Activated naive CD8-positive, alpha-beta T cell treated with anti-CD3 and anti-CD28 coated beads, Interleukin-2, amount 10 ng/mL, durations not matched to agents 7 days and 5 days (primary cell): Measurements from ENCODE around the gene SCTR. TPM values are rescaled to one million over a fixed set of nuclear protein-coding genes. Genes with fewer than 3 reads are reported as not detected.
"Not testable (repeated sequence)": the region's sequence is repeated elsewhere in the genome, so short reads cannot be mapped to it uniquely, and the experiment has no call there.

ENCODE experiments used
- ATAC-seq: fragments of 150-1000 bp; cut with Tn5 transposase; one replicate; pipeline ENCODE4 v1.10.0; 2021; ENCODE audit warnings: low read depth, moderate library complexity
- POLR2A ChIA-PET: fragments of 350-600 bp; sonication (Branson Sonifier 250); formaldehyde crosslinking; loops from one replicate; lab custom pipeline; 2021; ENCODE audit warnings: antibody characterized with exemption; lab: Charles Lee
- DNase-seq: peaks from one replicate; pipeline ENCODE4 v3.0.0; 2021
- H3K27ac Mint-ChIP-seq: one replicate; pipeline ENCODE4 v1.8.0; 2022; ENCODE audit warnings: mild to moderate bottlenecking, mixed read lengths
- H3K27me3 Mint-ChIP-seq: one replicate; pipeline ENCODE4 v1.8.0; 2022; ENCODE audit warnings: mild to moderate bottlenecking, moderate library complexity, mixed read lengths
- H3K36me3 Mint-ChIP-seq: one replicate; pipeline ENCODE4 v1.8.0; 2021; ENCODE audit warnings: mild to moderate bottlenecking, mixed read lengths
- H3K4me1 Mint-ChIP-seq: one replicate; pipeline ENCODE4 v1.8.0; 2021; ENCODE audit warnings: mixed read lengths
- H3K4me3 Mint-ChIP-seq: one replicate; pipeline ENCODE4 v1.8.0; 2022; ENCODE audit warnings: mild to moderate bottlenecking, moderate library complexity, mixed read lengths
- H3K9me3 Mint-ChIP-seq: one replicate; pipeline ENCODE4 v1.8.0; 2021; ENCODE audit warnings: mixed read lengths
- total RNA-seq, 2 experiments: library from RNA; stranded (reverse); gene quantifications; one replicate each; pipeline ENCODE4 v1.2.3, GENCODE V29; 2021

The SCTR gene
- total RNA-seq, 2 experiments from 2014 or later: not detected

- no peaks in the 10 kb centered on the region for H3K36me3 Mint-ChIP-seq
- POLR2A ChIA-PET: no interaction called here
- H3K4me1 Mint-ChIP-seq: peaks cover 1% of the 10 kb centered on the region
- peaks cover 28% of the 10 kb centered on the region for H3K27me3 Mint-ChIP-seq
- no peak overlapping the region for H3K4me3 Mint-ChIP-seq
- no peak overlapping the region for H3K27ac Mint-ChIP-seq
- ATAC-seq (no peak), DNase-seq (no peak)
- H3K9me3 Mint-ChIP-seq: peaks cover 4% of the 10 kb centered on the region
Observed at GRCh38 chr2:119419065-119419464, 105.2 kb downstream of the SCTR start.

- no peak overlapping the region for H3K4me3 Mint-ChIP-seq
- no peak for ATAC-seq
- POLR2A ChIA-PET: no interaction called here
- H3K27me3 Mint-ChIP-seq: peaks cover 28% of the 10 kb centered on the region
- no peaks in the 10 kb centered on the region for H3K36me3 Mint-ChIP-seq
- peaks cover 1% of the 10 kb centered on the region for H3K4me1 Mint-ChIP-seq
- no peak for DNase-seq
- H3K9me3 Mint-ChIP-seq: peaks cover 4% of the 10 kb centered on the region
- H3K27ac Mint-ChIP-seq: no peak overlapping the region
Observed at GRCh38 chr2:119417908-119418307, 106.4 kb downstream of the SCTR start.

DNA sequence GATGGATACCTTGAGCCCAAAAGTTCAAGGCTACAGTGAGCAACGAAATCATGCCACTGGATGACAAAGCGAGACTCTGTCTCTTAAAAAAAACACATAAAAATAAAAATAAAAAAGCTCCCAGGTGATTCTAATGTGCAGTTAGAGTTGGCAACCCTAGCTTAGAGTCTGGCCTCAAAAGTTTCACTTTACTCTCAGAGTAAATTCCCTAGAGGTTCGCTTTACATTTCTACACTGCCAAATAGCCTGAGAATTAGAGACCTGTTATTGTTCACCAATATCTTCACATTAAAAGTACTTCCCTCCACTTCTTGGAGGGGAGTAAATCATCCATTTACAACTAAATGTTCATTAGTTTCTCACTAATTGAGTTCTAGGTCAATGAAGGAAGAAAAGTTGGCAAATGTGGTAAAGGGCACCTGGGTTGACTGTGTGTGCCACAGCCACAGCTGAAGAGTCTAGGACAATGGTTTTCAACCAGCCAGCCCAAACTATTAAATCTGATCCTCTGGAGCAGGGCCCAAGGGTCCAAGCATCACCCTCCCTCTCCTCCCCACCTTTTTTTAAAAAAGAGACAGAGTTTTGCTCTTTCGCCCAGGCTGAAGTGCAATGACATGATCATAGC, 107.9 kb downstream of the SCTR start:
- H3K27me3 Mint-ChIP-seq: peaks cover 18% of the 10 kb centered on the region
- ATAC-seq (no peak), DNase-seq (no peak)
- peaks cover 1% of the 10 kb centered on the region for H3K4me1 Mint-ChIP-seq
- H3K4me3 Mint-ChIP-seq: no peak overlapping the region
- H3K27ac Mint-ChIP-seq: no peak overlapping the region
- POLR2A ChIA-PET: no interaction called here
- no peaks in the 10 kb centered on the region for H3K36me3 Mint-ChIP-seq
- no peaks in the 10 kb centered on the region for H3K9me3 Mint-ChIP-seq

- DNase-seq: no peak
- no peaks in the 10 kb centered on the region for H3K9me3 Mint-ChIP-seq
- H3K4me3 Mint-ChIP-seq: no peak overlapping the region
- peaks cover 20% of the 10 kb centered on the region for H3K27me3 Mint-ChIP-seq
- no peaks in the 10 kb centered on the region for H3K36me3 Mint-ChIP-seq
- no peak for ATAC-seq
- POLR2A ChIA-PET: no interaction called here
- peaks cover 1% of the 10 kb centered on the region for H3K4me1 Mint-ChIP-seq
- no peak overlapping the region for H3K27ac Mint-ChIP-seq
Observed at GRCh38 chr2:119415630-119416029, 108.7 kb downstream of the SCTR start.

DNA sequence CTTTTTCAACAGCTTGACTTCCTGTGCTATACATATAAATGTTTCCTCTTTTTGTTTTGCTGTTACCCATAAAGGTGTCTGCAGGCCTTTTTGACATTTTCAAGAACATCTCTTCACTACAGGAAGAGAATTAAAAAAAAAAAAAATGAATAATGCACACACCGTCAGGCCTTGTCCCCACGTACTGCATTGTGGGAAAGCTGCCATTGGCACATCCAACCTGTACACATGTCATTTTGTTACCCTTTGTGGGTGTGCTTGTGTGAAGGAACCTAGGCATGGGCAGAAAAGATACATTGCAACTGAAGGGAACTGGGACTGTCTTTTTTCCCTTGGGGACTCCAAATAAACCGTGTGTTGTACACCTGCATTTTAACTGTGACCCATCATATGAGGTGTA, 109.4 kb downstream of the SCTR start:
- ATAC-seq (no peak), DNase-seq (no peak)
- H3K27me3 Mint-ChIP-seq: peaks cover 24% of the 10 kb centered on the region
- H3K4me3 Mint-ChIP-seq: no peak overlapping the region
- no peak overlapping the region for H3K27ac Mint-ChIP-seq
- no peaks in the 10 kb centered on the region for H3K36me3 Mint-ChIP-seq
- H3K4me1 Mint-ChIP-seq: peaks cover 1% of the 10 kb centered on the region
- no peaks in the 10 kb centered on the region for H3K9me3 Mint-ChIP-seq
- POLR2A ChIA-PET: no interaction called here

DNA sequence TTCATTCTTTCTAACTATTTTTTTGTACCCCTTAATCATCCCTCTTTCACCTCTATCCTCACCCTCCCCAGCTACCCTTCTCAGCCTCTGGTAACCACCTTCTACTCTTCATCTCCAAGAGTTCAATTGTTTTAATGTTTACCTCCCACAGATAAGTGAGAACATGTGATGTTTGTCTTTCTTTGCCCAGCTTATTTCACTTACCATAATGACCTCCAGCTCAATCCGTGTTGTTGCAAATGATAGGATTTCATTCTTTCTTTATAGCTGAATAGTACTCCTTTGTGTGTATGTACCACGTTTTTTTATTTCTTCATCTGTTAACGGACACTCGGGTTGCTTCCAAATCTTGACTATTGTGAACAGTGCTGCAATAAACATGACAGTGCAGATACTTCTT, 114.8 kb downstream of the SCTR start:
- Mint-ChIP-seq H3K36me3 (no peaks in the 10 kb centered on the region), H3K27me3 (peaks cover 14% of the 10 kb centered on the region), H3K4me1 (no peaks in the 10 kb centered on the region), H3K4me3 (no peak overlapping the region), H3K9me3 (no peaks in the 10 kb centered on the region), H3K27ac (no peak overlapping the region)
- DNase-seq (no peak), ATAC-seq (no peak)
- POLR2A ChIA-PET: no interaction called here

- no peaks in the 10 kb centered on the region for H3K9me3 Mint-ChIP-seq
- ATAC-seq (no peak), DNase-seq (no peak)
- no peak overlapping the region for H3K27ac Mint-ChIP-seq
- peaks cover 13% of the 10 kb centered on the region for H3K27me3 Mint-ChIP-seq
- H3K4me1 Mint-ChIP-seq: no peaks in the 10 kb centered on the region
- no peak overlapping the region for H3K4me3 Mint-ChIP-seq
- POLR2A ChIA-PET: no interaction called here
- H3K36me3 Mint-ChIP-seq: no peaks in the 10 kb centered on the region
Observed at GRCh38 chr2:119408221-119408619, 116.1 kb downstream of the SCTR start.

DNA sequence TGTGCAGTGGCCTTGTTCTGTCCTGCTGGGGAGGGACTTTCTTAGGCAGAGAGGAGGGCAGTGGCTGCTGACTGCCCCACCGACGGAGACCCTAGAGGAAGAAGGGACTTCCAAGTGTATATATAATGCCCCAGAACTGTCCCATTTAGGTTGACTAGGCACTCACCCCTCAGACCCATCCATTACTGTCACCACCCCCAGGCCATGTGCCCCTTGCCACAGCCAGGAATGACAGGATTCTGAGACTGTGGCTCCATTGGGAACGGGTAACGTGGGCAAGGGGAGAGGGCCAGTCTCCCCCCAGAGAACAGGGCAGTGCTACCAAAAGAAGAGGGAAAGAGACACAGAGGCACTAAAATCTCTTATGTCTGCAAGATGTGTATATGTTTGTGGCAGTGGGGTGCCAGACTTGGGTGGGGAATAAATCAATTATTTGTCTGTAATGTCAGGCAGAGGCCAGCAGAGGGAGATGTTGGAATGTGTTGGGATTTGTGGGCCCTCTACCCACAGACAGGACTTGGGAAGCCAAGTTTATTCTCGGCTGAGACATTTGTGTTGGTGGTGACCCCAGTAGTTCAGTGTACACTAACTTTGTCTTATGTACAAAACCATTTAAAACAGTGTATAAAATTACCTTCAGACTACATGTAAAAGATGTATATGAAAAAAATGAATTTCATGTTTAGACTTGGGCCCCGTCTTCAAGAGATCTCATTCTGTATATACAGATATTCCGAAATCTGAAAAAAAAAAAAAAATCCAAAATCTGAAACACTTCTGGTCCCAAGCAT, 116.7 kb downstream of the SCTR start:
- H3K36me3 Mint-ChIP-seq: no peaks in the 10 kb centered on the region
- peaks cover 15% of the 10 kb centered on the region for H3K27me3 Mint-ChIP-seq
- no peaks in the 10 kb centered on the region for H3K9me3 Mint-ChIP-seq
- POLR2A ChIA-PET: no interaction called here
- no peak overlapping the region for H3K27ac Mint-ChIP-seq
- no peak overlapping the region for H3K4me3 Mint-ChIP-seq
- no peaks in the 10 kb centered on the region for H3K4me1 Mint-ChIP-seq
- no peak for ATAC-seq
- no peak for DNase-seq

- H3K9me3 Mint-ChIP-seq: no peaks in the 10 kb centered on the region
- ATAC-seq (no peak), DNase-seq (no peak)
- POLR2A ChIA-PET: no interaction called here
- H3K27ac Mint-ChIP-seq: no peak overlapping the region
- peaks cover 8% of the 10 kb centered on the region for H3K27me3 Mint-ChIP-seq
- H3K4me1 Mint-ChIP-seq: no peaks in the 10 kb centered on the region
- no peaks in the 10 kb centered on the region for H3K36me3 Mint-ChIP-seq
- H3K4me3 Mint-ChIP-seq: no peak overlapping the region
Observed at GRCh38 chr2:119405151-119405550, 119.1 kb downstream of the SCTR start.

DNA sequence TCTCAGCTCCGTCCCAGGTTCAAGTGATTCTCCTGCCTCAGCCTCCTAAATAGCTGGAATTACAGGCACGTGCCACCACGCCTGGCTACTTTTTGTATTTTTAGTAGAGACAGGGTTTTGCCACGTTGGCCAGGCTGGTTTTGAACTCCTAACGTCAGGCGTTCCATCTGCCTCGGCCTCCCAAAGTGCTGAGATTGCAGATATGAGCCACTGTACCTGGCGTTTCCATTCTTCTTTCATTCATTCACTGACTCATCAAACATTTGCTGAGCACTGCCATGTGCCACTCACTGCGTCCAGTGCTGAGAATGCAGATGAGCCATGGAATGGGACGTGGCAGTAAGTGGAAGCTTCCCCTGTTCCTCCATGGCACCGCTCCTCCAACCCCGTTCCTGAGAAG, 120.7 kb downstream of the SCTR start:
- DNase-seq, ATAC-seq, H3K27me3 Mint-ChIP-seq, H3K9me3 Mint-ChIP-seq, H3K4me3 Mint-ChIP-seq, H3K27ac Mint-ChIP-seq, H3K4me1 Mint-ChIP-seq, POLR2A ChIA-PET, H3K36me3 Mint-ChIP-seq: not testable (repeated sequence)

DNA sequence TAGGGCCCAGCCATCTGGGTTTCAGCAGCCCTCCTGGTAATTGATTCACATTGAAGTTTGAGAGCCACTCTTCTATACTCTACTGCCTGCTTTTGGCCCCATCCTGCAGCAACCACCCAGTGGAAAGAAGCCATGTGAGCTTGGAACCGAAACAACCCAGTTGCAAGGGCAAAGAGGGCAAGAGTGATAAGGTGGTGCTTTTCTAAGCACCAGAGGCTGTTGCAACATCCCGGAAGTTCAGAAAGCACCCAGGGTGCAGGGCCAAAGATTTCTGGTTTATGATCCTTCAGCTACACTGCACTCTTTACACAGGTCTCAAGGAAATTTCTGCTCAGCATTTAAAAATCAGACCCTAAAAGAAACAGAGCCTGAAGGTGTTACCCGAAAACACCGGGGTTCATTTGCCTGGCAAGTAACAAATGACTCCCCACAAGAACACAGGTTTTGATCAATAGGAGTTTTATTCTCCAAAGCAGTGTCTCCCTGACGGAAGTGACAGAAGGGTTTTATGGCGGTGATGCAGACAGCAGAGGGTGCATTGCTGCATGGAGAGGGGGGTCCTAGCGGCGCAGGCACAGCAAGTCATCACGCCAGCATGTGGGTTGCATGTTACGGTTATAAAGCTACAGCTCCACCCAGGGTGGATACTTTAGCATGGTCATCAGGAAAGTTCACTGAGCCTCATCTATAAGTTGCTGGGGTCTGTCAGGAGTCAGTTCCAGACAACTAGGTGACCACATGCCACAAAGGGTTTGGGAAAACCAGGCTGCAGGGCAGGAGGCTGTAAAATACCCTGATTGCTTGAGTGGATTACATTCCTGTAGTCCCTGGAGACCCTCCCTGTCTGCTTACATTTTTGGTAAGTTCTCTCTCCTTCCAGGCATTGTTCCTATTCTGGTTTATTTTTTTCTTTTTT, 121.4 kb downstream of the SCTR start:
- Mint-ChIP-seq H3K4me1 (peaks cover 3% of the 10 kb centered on the region), H3K27me3 (peaks cover 5% of the 10 kb centered on the region), H3K4me3 (no peak overlapping the region), H3K36me3 (no peaks in the 10 kb centered on the region), H3K9me3 (no peaks in the 10 kb centered on the region), H3K27ac (no peak overlapping the region)
- POLR2A ChIA-PET: no interaction called here
- DNase-seq: no peak
- ATAC-seq: no peak

GRCh38 chr2:119402106-119402505, 122.2 kb downstream of the SCTR start:
- Mint-ChIP-seq H3K36me3 (no peaks in the 10 kb centered on the region), H3K9me3 (no peaks in the 10 kb centered on the region), H3K27me3 (peaks cover 5% of the 10 kb centered on the region), H3K27ac (no peak overlapping the region), H3K4me3 (no peak overlapping the region), H3K4me1 (peaks cover 3% of the 10 kb centered on the region)
- POLR2A ChIA-PET: no interaction called here
- DNase-seq (no peak), ATAC-seq (no peak)

DNA sequence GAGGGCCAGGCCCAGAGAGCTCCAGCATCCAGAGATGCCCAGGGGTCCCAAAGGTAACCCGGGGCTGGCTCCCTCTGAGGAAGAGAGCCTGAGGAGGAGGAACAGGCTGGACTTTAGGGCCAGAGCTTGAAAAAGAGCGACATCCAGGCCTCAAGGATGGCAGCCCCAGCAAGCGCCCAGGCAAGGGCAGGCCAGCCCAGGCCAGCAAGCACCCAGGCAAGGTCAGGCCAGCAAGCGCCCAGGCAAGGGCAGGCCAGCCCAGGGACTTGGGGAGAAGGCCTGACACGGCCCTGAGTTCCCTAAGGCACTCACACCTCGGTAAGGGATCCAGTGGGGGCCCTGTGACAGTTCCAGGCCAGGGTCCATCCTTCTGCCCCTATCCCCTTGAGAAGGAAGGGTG, 127.1 kb downstream of the SCTR start:
- Mint-ChIP-seq H3K36me3 (no peaks in the 10 kb centered on the region), H3K27ac (no peak overlapping the region), H3K4me3 (no peak overlapping the region), H3K27me3 (peaks cover 6% of the 10 kb centered on the region), H3K9me3 (no peaks in the 10 kb centered on the region), H3K4me1 (peaks cover 3% of the 10 kb centered on the region)
- POLR2A ChIA-PET: no interaction called here
- ATAC-seq (no peak), DNase-seq (no peak)
